ENCODE results near the gene CAB39L. TPM values are rescaled to one million over a fixed set of nuclear protein-coding genes. Genes with fewer than 3 reads are reported as not detected.

The CAB39L gene
- total and polyA plus RNA-seq, 4 donors, result 5.6 to 13.9 (median 10.0) TPM

DNA sequence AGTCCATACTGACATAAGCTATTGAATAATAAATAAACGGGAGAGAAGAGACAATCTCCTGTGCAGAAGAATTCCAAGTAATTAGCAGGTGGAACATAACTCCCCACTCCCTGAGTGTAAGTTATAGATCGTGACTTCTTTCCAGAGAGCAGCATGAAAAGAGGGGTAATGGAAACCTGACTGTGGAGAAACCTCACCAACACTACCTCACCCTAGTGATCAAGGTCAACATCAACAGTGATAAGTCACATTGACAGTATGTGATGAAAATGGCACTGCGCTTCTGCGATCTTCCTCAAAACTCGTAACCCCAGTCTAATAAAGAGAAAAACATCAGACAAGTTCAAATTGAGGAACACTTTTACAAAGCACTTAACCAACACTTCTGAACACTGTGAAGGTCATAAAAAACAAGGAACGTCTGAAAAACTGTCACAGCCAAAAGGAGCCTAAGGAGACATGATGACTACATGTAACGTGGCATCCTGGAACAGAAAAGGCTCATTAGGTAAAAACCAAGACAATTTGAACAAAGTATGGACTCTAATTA lies 19.8 kb downstream of the CAB39L start:
- Histone ChIP-seq H3K9ac (ENCODE audit: insufficient read depth in 1 of 2, low read length in 2 of 2) (no peak overlapping the region), H3K9me3 (ENCODE audit: control insufficient read depth in 4 of 4, insufficient read depth in 3 of 4, low read length in 3 of 4) (no peaks in the 10 kb centered on the region), H3K27me3 (ENCODE audit: control insufficient read depth in 3 of 3, insufficient read depth in 3 of 3, low read length in 2 of 3) (no peaks in the 10 kb centered on the region), H3K36me3 (ENCODE audit: control insufficient read depth in 4 of 4, insufficient read depth in 4 of 4, low read length in 4 of 4) (peaks cover 0 to 2% (median under 1%) of the 10 kb centered on the region in 4 donors), H3K27ac (ENCODE audit: low read depth in 1 of 2, low read length in 1 of 2) (no peak overlapping the region), H3K4me3 (no peak overlapping the region), H3K4me1 (ENCODE audit: control insufficient read depth in 5 of 5, insufficient read depth in 5 of 5, low read length in 5 of 5) (no peaks in the 10 kb centered on the region)
- 80 to 84% methylated on average over 7 of the region's 7 CpGs for WGBS, 2 donors
- ATAC-seq (ENCODE audit: insufficient read depth, low FRiP score), result no peak
- no peak for TF ChIP-seq CTCF (IDR thresholded peaks at IDR 0.05; ENCODE audit: control extremely low read depth, extremely low read depth)
- DNase-seq, result no peak

GRCh38 chr13:49421391-49421790 lies 22.5 kb downstream of the CAB39L start:
- no peaks in the 10 kb centered on the region for H3K9me3 ChIP-seq (ENCODE audit: control insufficient read depth in 4 of 4, insufficient read depth in 3 of 4, low read length in 3 of 4)
- 86% methylated on average over 3 of the region's 3 CpGs for WGBS, 2 donors
- DNase-seq, result no peak
- H3K4me3 ChIP-seq, result no peak overlapping the region
- no peaks in the 10 kb centered on the region for H3K27me3 ChIP-seq (ENCODE audit: control insufficient read depth in 3 of 3, insufficient read depth in 3 of 3, low read length in 2 of 3)
- H3K4me1 ChIP-seq (ENCODE audit: control insufficient read depth in 5 of 5, insufficient read depth in 5 of 5, low read length in 5 of 5), result no peaks in the 10 kb centered on the region
- no peak overlapping the region for H3K27ac ChIP-seq (ENCODE audit: low read depth in 1 of 2, low read length in 1 of 2)
- no peak overlapping the region for H3K9ac ChIP-seq (ENCODE audit: insufficient read depth in 1 of 2, low read length in 2 of 2)
- peaks cover 0 to 2% (median 0%) of the 10 kb centered on the region in 4 donors for H3K36me3 ChIP-seq (ENCODE audit: control insufficient read depth in 4 of 4, insufficient read depth in 4 of 4, low read length in 4 of 4)
- no peak for ATAC-seq (ENCODE audit: insufficient read depth, low FRiP score)
- no peak for TF ChIP-seq CTCF (IDR thresholded peaks at IDR 0.05; ENCODE audit: control extremely low read depth, extremely low read depth)

GRCh38 chr13:49419276-49419675 lies 24.6 kb downstream of the CAB39L start:
- H3K27me3 ChIP-seq (ENCODE audit: control insufficient read depth in 3 of 3, insufficient read depth in 3 of 3, low read length in 2 of 3), result no peaks in the 10 kb centered on the region
- H3K27ac ChIP-seq (ENCODE audit: low read depth in 1 of 2, low read length in 1 of 2), result no peak overlapping the region
- no peak for ATAC-seq (ENCODE audit: insufficient read depth, low FRiP score)
- no peak for DNase-seq
- 90 to 92% methylated on average over 3 of the region's 3 CpGs for WGBS, 2 donors
- H3K4me3 ChIP-seq, result no peak overlapping the region
- H3K9ac ChIP-seq (ENCODE audit: insufficient read depth in 1 of 2, low read length in 2 of 2), result no peak overlapping the region
- H3K4me1 ChIP-seq (ENCODE audit: control insufficient read depth in 5 of 5, insufficient read depth in 5 of 5, low read length in 5 of 5), result no peaks in the 10 kb centered on the region
- no peaks in the 10 kb centered on the region for H3K9me3 ChIP-seq (ENCODE audit: control insufficient read depth in 4 of 4, insufficient read depth in 3 of 4, low read length in 3 of 4)
- peaks cover 0 to 2% (median 0%) of the 10 kb centered on the region in 4 donors for H3K36me3 ChIP-seq (ENCODE audit: control insufficient read depth in 4 of 4, insufficient read depth in 4 of 4, low read length in 4 of 4)
- no peak for TF ChIP-seq CTCF (IDR thresholded peaks at IDR 0.05; ENCODE audit: control extremely low read depth, extremely low read depth)

DNA sequence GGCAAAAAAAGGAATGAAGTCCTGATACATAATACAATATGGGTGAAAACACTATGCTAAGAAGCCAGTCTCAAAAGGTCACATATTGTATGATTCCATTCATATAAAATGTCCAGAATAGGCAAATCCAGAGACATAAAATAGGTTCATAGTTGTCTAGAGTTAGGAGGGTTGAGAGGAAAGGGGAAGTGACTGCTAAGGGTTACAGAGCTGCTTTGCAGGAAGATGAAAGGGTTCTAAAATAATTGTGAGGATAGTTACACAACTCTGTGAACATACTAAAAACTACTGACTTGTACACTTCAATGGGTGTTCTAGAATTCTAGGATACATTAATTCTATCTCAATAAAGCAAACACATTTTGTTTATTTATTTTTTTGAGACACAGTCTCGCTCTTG lies 25.7 kb downstream of the CAB39L start:
- no peaks in the 10 kb centered on the region for H3K36me3 ChIP-seq (ENCODE audit: control insufficient read depth in 4 of 4, insufficient read depth in 4 of 4, low read length in 4 of 4)
- 98 to 100% methylated on average over 1 of the region's 1 CpG for WGBS, 2 donors
- H3K4me3 ChIP-seq, result no peak overlapping the region
- DNase-seq (no peak), ATAC-seq (ENCODE audit: insufficient read depth, low FRiP score) (no peak)
- no peaks in the 10 kb centered on the region for H3K27me3 ChIP-seq (ENCODE audit: control insufficient read depth in 3 of 3, insufficient read depth in 3 of 3, low read length in 2 of 3)
- no peaks in the 10 kb centered on the region for H3K4me1 ChIP-seq (ENCODE audit: control insufficient read depth in 5 of 5, insufficient read depth in 5 of 5, low read length in 5 of 5)
- H3K27ac ChIP-seq (ENCODE audit: low read depth in 1 of 2, low read length in 1 of 2), result no peak overlapping the region
- no peak overlapping the region for H3K9ac ChIP-seq (ENCODE audit: insufficient read depth in 1 of 2, low read length in 2 of 2)
- H3K9me3 ChIP-seq (ENCODE audit: control insufficient read depth in 4 of 4, insufficient read depth in 3 of 4, low read length in 3 of 4), result no peaks in the 10 kb centered on the region
- no peak for TF ChIP-seq CTCF (IDR thresholded peaks at IDR 0.05; ENCODE audit: control extremely low read depth, extremely low read depth)

Measured in lung (tissue), 12 donors.